Measurements from ENCODE around the gene B3GAT1.

Gene B3GAT1

GRCh38 chr11:134365011-134365925, 46.8 kb downstream of the B3GAT1 start:
- H3K4me3 ChIP-seq (ENCODE audit: low read depth, low read length), result no peak overlapping the region
- in situ Hi-C loops (cut with HindIII; ENCODE audit: low sequenced_read_pairs), result no loop called here
- no peak for DNase-seq (ENCODE audit: low read depth, low spot score)
- TF ChIP-seq, protein P1, sequence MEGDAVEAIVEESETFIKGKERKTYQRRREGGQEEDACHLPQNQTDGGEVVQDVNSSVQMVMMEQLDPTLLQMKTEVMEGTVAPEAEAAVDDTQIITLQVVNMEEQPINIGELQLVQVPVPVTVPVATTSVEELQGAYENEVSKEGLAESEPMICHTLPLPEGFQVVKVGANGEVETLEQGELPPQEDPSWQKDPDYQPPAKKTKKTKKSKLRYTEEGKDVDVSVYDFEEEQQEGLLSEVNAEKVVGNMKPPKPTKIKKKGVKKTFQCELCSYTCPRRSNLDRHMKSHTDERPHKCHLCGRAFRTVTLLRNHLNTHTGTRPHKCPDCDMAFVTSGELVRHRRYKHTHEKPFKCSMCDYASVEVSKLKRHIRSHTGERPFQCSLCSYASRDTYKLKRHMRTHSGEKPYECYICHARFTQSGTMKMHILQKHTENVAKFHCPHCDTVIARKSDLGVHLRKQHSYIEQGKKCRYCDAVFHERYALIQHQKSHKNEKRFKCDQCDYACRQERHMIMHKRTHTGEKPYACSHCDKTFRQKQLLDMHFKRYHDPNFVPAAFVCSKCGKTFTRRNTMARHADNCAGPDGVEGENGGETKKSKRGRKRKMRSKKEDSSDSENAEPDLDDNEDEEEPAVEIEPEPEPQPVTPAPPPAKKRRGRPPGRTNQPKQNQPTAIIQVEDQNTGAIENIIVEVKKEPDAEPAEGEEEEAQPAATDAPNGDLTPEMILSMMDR (IDR thresholded peaks at IDR 0.05; ENCODE audit: low read depth, low read length), result no peak

- TF ChIP-seq, protein P1 (IDR thresholded peaks at IDR 0.05; ENCODE audit: low read depth, low read length), result no peak
- in situ Hi-C loops (cut with HindIII; ENCODE audit: low sequenced_read_pairs), result no loop called here
- DNase-seq (ENCODE audit: low read depth, low spot score), result no peak
- H3K4me3 ChIP-seq (ENCODE audit: low read depth, low read length), result no peak overlapping the region
Observed at GRCh38 chr11:134364261-134364660, 47.8 kb downstream of the B3GAT1 start.

GRCh38 chr11:134363592-134363991, 48.5 kb downstream of the B3GAT1 start:
- in situ Hi-C loops (cut with HindIII; ENCODE audit: low sequenced_read_pairs), result no loop called here
- DNase-seq (ENCODE audit: low read depth, low spot score), result no peak
- TF ChIP-seq, protein P1 (IDR thresholded peaks at IDR 0.05; ENCODE audit: low read depth, low read length), result no peak
- H3K4me3 ChIP-seq (ENCODE audit: low read depth, low read length), result no peak overlapping the region

- no peak for DNase-seq (ENCODE audit: low read depth, low spot score)
- TF ChIP-seq, protein P1 (IDR thresholded peaks at IDR 0.05; ENCODE audit: low read depth, low read length), result no peak
- in situ Hi-C loops (cut with HindIII; ENCODE audit: low sequenced_read_pairs), result no loop called here
Observed at GRCh38 chr11:134363161-134363560, 48.9 kb downstream of the B3GAT1 start.

DNA sequence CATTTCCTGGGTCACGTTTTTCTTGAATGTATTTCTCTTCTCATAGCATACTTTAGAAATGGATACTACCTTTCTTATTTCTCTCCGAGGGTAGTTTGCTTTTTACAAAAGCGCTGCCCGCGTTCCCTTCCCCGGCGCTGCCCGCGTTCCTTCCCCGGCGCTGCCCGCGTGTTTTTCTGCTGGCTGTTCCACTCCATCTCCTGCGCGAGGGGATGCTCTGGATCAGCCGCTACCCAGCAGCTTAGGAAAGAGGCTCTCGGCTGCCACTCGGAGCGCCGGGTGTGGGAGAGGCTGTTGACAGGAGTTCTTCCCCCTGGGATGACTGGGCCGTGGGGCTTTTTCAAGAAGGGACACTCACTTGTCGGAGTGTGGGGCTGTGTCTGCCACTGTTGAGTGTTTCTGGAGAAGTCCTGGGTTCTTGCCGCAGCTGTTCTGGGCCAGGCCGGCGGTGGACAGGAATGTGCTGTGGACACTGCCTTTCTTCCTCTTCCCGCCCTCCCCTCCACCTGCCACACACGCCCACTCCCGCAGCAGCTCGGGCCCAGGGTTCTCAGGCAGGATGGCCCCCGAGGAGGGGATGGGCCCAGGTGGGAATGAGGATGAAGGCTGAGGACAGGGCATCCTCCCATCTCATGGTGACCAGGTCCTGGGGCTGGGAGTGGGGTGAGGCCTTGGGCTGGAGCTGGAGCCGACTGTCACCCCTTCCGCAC, 49.7 kb downstream of the B3GAT1 start:
- TF ChIP-seq, protein P1 (IDR thresholded peaks at IDR 0.05; ENCODE audit: low read depth, low read length), result no peak
- H3K4me3 ChIP-seq (ENCODE audit: low read depth, low read length), result no peak overlapping the region
- DNase-seq (ENCODE audit: low read depth, low spot score), result no peak
- in situ Hi-C loops (cut with HindIII; ENCODE audit: low sequenced_read_pairs), result no loop called here

More at GRCh38 chr11:134363161-134363560, 48.9 kb downstream of the B3GAT1 start:
- H3K4me3 ChIP-seq (ENCODE audit: low read depth, low read length), result no peak overlapping the region

DNA sequence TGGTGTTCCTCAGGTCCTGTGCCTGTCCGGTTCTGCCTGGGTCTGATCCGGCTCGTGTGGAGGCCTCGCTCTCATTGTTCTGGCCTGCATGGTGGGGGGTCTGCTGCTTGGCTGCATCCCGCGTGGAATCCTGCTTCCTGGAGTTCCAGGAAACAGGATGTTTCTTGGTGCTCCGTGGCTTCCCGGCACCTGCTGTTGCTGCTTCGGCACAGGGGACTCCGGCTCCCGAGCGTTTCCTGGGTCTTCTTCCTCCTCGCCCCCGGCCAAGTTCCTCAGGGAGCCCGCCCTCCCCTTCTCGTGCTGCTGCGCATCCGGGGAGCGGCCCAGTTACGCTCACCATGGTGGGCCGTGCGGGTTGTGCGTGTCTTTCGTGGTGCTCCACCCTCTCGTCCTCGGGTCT, 50.4 kb downstream of the B3GAT1 start:
- DNase-seq (ENCODE audit: low read depth, low spot score), result no peak
- TF ChIP-seq, protein P1 (IDR thresholded peaks at IDR 0.05; ENCODE audit: low read depth, low read length), result no peak
- in situ Hi-C loops (cut with HindIII; ENCODE audit: low sequenced_read_pairs), result no loop called here
- no peak overlapping the region for H3K4me3 ChIP-seq (ENCODE audit: low read depth, low read length)
